NCI-H2227 treated with DMSO at 0.1 percent for 48 hours (cell line): ENCODE data around the gene ZNF366.

ENCODE experiments used
- DNase-seq: peaks from one replicate; lab custom pipeline; 2025; lab: John Stamatoyannopoulos, UW

The ZNF366 gene

GRCh38 chr5:72465066-72465465, 42.1 kb downstream of the ZNF366 start:
- DNase-seq: no peak

- DNase-seq: no peak
Measured at GRCh38 chr5:72464071-72464470, 43.1 kb downstream of the ZNF366 start.

- no peak for DNase-seq
Measured at GRCh38 chr5:72463449-72464052, 43.7 kb downstream of the ZNF366 start.

- DNase-seq: no peak
Measured at GRCh38 chr5:72460413-72460812, 46.8 kb downstream of the ZNF366 start.

DNA sequence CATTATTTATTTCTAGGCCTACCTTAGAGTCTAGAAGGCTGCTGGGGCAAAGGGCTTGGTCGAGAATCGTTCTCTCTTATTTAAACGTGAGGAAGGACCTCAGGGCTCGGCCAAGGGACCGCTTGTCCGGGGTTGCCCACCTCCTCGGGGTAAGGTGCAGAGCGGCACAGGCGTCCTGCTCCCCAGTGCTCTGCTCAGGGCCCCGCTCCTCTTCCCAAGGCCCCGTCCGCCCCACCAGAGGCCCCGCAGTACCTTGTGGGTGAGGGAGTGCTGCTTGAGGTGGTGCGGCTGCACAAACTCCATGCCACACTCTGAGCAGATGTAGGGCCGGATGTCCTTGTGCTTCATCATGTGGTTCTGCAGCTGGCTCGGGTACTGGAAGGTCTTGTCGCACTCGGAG, 47.3 kb downstream of the ZNF366 start:
- no peak for DNase-seq

DNA sequence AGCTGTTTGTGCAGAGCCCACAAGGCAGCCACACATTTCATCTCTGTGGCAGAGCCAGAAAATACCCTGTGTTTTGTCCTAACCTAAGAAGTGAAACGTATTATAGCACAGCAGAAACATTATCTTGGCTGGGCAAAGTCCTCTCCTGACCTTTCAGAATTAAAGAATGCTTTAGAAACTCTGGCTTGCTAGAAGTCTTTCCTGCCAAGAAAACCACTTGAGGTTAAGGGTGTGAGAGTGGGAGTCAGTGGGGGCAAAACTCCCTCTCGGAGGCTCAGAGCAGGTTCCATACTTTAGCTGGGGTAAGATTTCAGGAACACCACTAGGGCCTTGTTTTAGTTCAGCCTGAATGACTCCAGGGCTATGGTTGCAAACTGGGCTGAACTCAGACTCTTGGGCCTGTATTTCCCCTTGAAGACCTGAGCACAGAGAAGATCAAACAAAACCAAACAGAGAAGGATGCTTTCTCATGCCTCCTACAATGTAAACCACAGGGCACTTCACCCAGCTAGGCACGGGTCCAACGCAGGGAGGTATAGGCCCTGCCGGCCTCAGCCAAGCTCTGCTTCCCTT, 48.0 kb downstream of the ZNF366 start:
- DNase-seq: no peak

DNA sequence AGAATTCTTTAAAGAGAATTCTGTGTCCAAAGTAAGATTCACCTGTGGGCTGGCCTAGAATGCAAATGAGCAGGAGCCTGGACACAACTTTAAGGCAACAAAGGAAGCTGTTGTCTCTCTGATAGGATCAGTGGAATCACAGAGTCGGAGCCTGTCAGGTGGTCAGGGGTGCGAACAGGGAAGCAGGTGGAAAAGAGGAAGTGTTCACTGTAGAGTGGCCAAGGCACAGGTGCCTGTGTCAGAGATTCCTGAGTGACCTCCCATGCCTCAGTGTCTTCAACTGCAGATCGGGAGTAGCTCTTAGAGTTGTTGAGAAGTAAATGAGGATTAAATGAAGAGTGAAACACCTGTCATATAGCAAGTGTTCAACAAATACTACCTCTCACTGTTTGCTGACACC, 48.8 kb downstream of the ZNF366 start:
- no peak for DNase-seq

DNA sequence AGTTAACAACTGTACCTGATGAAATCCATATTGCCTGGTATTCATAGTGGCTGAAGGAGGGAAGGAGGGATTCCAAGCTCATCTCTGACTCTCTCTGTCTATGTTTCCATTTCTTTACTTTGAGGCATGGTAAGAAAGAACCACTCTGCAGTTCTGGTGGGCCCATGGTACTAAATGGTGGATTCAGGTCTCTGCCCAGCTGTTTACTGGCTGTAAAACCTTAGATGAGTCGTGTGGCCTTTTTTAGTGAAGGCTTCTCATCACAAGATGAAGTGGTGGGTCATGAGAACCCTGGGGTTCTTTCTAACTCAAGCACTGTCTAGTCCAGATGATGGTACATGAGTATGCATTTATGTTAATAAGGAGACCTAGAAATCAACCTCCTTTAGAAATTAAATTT, 49.7 kb downstream of the ZNF366 start:
- DNase-seq: no peak

GRCh38 chr5:72456391-72457074, 50.7 kb downstream of the ZNF366 start:
- DNase-seq: no peak

GRCh38 chr5:72455476-72455875, 51.7 kb downstream of the ZNF366 start:
- DNase-seq: no peak

- DNase-seq: no peak
Measured at GRCh38 chr5:72454996-72455395, 52.2 kb downstream of the ZNF366 start.

DNA sequence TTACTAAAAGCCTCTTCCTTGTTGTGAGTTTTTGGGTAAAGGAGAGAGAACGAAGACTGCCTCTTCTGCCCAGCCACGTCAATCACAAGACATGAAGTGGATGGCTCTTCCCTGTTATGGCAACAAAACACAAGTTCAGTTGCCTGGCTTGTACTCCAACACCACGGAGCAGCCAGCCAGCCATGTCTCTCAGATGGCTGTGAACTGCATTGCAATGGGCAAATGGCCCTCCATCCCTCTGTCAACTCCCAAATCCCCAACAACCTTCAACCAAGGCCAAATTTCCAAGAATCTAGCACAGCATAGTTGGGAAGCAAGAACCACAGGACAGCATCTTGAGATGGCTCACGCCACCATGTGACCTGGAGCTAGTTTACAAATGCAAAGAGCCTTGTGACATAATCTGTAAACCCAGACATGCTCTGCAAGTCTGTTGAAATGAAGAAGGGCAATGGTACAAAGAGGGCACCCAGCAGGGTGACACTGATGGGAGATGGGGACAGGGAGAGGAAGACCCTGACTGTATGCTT, 53.9 kb downstream of the ZNF366 start:
- no peak for DNase-seq

GRCh38 chr5:72452515-72453245, 54.5 kb downstream of the ZNF366 start:
- no peak for DNase-seq

DNA sequence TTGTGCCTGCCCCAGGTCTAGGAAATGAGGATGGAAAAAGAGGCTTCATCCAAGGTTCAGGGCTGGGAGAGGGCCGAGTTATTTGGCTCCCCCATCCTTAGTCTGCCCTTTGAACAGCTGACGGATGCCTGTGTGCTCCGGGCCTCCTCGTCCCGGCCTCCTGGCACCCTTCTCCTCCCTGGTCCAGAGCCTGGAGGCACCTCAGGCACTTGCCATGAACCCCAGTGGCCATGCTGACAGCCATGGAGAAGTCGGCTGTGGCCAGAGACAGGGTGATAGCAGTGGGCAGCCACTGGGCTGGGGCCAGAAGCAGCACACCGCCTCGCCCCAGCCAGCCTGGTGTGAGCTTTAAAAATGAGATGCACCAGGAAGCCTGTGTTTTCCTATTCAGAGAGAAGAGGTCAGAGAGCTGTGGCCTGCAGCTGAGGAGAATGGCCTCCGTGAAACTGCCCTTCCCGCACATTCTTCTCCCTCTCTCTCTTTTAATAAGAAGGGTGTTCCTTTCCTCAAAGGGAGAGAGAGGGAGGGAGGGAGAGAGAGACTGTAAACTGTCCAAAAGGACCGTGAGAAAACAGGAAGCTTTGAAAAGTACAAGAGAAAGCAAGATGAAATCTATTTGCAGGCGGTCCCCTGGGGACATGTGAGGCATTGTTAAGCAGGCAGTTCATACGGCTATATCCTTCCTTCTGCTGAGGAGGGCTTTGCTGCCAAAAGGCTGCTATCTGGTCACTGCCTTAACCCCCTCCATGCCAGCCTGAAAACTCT, 55.3 kb downstream of the ZNF366 start:
- no peak for DNase-seq

GRCh38 chr5:72448368-72448767, 58.8 kb downstream of the ZNF366 start:
- DNase-seq: no peak

GRCh38 chr5:72447751-72448150, 59.5 kb downstream of the ZNF366 start:
- no peak for DNase-seq

DNA sequence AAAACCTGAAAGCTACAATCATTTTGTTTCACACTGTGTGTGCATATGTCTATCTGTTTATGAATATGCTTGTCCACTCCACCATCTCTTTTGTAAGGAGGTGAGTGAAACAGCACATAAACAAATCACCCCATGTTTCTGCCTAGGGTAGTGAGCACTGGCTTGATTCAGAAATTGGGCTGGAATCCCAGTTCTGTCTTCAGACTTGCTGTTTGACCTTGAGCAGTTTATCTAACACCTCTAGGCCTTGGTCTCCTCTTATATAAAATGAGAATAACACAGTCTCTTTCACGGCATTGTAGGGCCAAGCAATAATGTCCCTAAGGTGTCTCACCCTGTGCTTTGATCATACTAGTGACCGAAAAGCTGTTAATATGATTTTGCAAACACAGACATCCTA, 61.2 kb downstream of the ZNF366 start:
- no peak for DNase-seq

- DNase-seq: no peak
Measured at GRCh38 chr5:72443883-72444282, 63.3 kb downstream of the ZNF366 start.

GRCh38 chr5:72441862-72442540, 65.2 kb downstream of the ZNF366 start:
- DNase-seq: no peak

DNA sequence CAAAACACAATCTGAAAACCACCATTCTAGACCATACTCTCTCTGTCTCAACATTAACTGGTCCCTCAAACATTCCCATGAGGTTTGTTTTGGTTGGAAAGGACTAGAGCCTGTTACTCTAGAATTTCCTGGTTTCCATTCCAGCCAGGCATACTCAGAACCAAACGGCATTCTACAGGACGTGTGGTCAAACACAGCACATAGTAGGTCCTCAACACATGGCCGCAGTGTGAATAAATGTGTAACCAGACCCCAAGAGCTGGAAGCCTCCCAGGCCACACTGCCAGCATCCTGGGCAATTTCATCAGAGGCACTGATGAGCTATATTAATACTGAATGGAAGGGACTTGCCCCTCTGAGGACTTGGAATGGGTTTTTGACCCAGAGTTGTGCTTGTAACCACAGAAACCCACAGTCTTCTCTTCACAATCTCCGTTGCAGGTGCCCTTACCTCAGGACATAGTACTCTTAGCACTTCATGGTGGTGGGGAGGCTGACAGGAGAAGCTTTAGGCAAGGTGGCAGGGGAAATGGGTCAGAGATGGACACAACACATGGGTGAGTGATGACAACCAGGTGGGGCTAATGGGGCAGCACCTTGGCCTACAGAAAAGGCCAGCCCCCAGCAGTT, 66.0 kb downstream of the ZNF366 start:
- no peak for DNase-seq

DNA sequence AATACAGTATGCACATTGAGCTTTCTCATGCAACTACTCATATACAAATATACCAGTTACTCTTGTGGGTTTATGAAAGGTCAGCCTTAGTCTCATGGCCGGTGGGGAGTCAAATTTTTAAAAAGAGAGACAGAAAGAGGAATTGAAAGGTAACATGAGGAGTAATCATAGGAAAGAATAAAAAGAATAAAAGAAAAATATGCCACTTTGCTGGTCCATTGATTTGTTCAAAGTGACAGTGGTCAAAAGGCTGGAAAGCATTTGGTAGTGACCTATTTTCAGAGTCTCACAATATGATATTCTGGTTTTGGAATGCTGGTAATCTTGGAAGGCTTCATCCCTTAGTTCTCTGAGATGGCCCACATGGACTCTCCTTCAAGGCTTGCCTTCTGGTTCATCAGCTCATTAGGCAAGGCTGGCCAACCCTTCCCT, 67.0 kb downstream of the ZNF366 start:
- no peak for DNase-seq
